Esophagus squamous epithelium (tissue), 5 donors: ENCODE data around the gene GMCL2. TPM values are rescaled to one million over a fixed set of nuclear protein-coding genes. Genes with fewer than 3 reads are reported as not detected.

Experiments used
- DNase-seq: peaks from one replicate; lab custom pipeline; 2025; lab: John Stamatoyannopoulos, UW
- H3K27ac ChIP-seq, 4 donors: fragments of 200-600 bp; sonication (generic); one replicate each; pipeline ENCODE4 v1.5.1; 2016 to 2019; ENCODE audit warnings: mild to moderate bottlenecking in 1 of 4
- H3K27me3 ChIP-seq, 4 donors: fragments of 200-600 bp; sonication (generic); 1 replicate in 3 of 4; 2 replicates in 1 of 4; pipeline versions ENCODE4 v1.5.1 to v1.6.0; 2017 to 2021; ENCODE audit warnings: antibody characterized with exemption in 1 of 4
- H3K36me3 ChIP-seq, 3 donors: fragments of 200-600 bp; sonication (generic); one replicate each; pipeline ENCODE4 v1.5.1; 2016 to 2019
- H3K4me1 ChIP-seq, 3 donors: fragments of 200-600 bp; sonication (generic); one replicate each; pipeline ENCODE4 v1.5.1; 2017 to 2019
- H3K4me3 ChIP-seq, 4 donors: fragments of 200-600 bp; sonication (generic); 1 replicate in 3 of 4; 2 replicates in 1 of 4; pipeline ENCODE4 v1.5.1; 2016 to 2019; ENCODE audit warnings: mild to moderate bottlenecking in 2 of 4, moderate library complexity in 1 of 4
- H3K9me3 ChIP-seq, 3 donors: fragments of 200-600 bp; sonication (generic); one replicate each; pipeline ENCODE4 v1.5.1; 2016 to 2019
- CTCF ChIP-seq, 6 experiments: fragments of 450-650 bp in 4 of 6; fragments of 200-600 bp in 2 of 6; sonication (generic) in 2 of 6; IDR thresholded peaks; one replicate each; pipeline ENCODE4 v1.5.1; 2016 to 2019; ENCODE audit warnings: antibody characterized with exemption in 6 of 6, mild to moderate bottlenecking in 4 of 6, moderate library complexity in 4 of 6
- POLR2A ChIP-seq, 4 donors: fragments of 450-650 bp; IDR thresholded peaks; one replicate each; pipeline ENCODE4 v1.6.1; 2017; ENCODE audit warnings: antibody characterized with exemption in 4 of 4, mild to moderate bottlenecking in 4 of 4, moderate library complexity in 3 of 4
- WGBS, 2 donors: methylation state at CpG; one replicate each; pipeline ENCODE4 v1.1.5; 2018; 5-methylcytosine and 5-hydroxymethylcytosine counted together
- intact Hi-C: fragments of 100-400 bp; cut with DNase I; formaldehyde crosslinking; loops from one replicate; pipeline ENCODE4 v1.15.0; 2022
- total RNA-seq, 4 donors: library from RNA; depleted of rRNA; stranded (reverse); fragments of >200 nt; gene quantifications; one replicate each; pipeline ENCODE4 v1.1.0, GENCODE V29; 2016
- donor health status: DM: yes; HTN: yes; CAD: no.

Gene GMCL2
- total RNA-seq, 4 donors from 2014 or later: not detected

GRCh38 chr5:178147406-178147805, 39.8 kb downstream of the GMCL2 start:
- Histone ChIP-seq H3K27ac (peak overlapping the region in 3 of 4 donors; percentile 73 to 90 (median 87)), H3K4me1 (peaks cover 17 to 94% (median 20%) of the 10 kb centered on the region in 3 donors), H3K9me3 (no peaks in the 10 kb centered on the region), H3K36me3 (peaks cover 53 to 100% (median 70%) of the 10 kb centered on the region in 3 donors), H3K4me3 (no peak overlapping the region), H3K27me3 (no peaks in the 10 kb centered on the region)
- 81 to 90% methylated on average over 12 to 15 of the region's 15 CpGs for WGBS, 2 donors
- intact Hi-C loops: no loop called here
- no peak for DNase-seq
- TF ChIP-seq POLR2A (IDR thresholded peaks at IDR 0.05) (no peak), CTCF (IDR thresholded peaks at IDR 0.05) (no peak)

- no peak overlapping the region for H3K4me3 ChIP-seq
- DNase-seq: no peak
- H3K36me3 ChIP-seq: peaks cover 55 to 100% (median 73%) of the 10 kb centered on the region in 3 donors
- no peaks in the 10 kb centered on the region for H3K27me3 ChIP-seq
- 30 to 40% methylated on average over 6 to 10 of the region's 14 CpGs for WGBS, 2 donors
- intact Hi-C loops: no loop called here
- no peak for TF ChIP-seq POLR2A (IDR thresholded peaks at IDR 0.05)
- TF ChIP-seq CTCF (IDR thresholded peaks at IDR 0.05): peak; percentile 66 to 85 (median 78)
- no peaks in the 10 kb centered on the region for H3K9me3 ChIP-seq
- H3K4me1 ChIP-seq: peaks cover 12 to 93% (median 16%) of the 10 kb centered on the region in 3 donors
- H3K27ac ChIP-seq: peak overlapping the region; percentile 73 to 90 (median 82)
Observed at GRCh38 chr5:178145965-178146820, 41.0 kb downstream of the GMCL2 start.

- peaks cover 12 to 70% (median 16%) of the 10 kb centered on the region in 3 donors for H3K4me1 ChIP-seq
- H3K36me3 ChIP-seq: peaks cover 44 to 99% (median 50%) of the 10 kb centered on the region in 3 donors
- no peaks in the 10 kb centered on the region for H3K9me3 ChIP-seq
- H3K4me3 ChIP-seq: no peak overlapping the region
- DNase-seq: no peak
- H3K27me3 ChIP-seq: no peaks in the 10 kb centered on the region
- WGBS, 2 donors: 51 to 69% methylated on average over 3 to 9 of the region's 10 CpGs
- intact Hi-C loops: no loop called here
- TF ChIP-seq CTCF (IDR thresholded peaks at IDR 0.05): no peak
- no peak for TF ChIP-seq POLR2A (IDR thresholded peaks at IDR 0.05)
- H3K27ac ChIP-seq: peak overlapping the region; percentile 34 to 90 (median 80)
Observed at GRCh38 chr5:178143901-178144300, 43.3 kb downstream of the GMCL2 start.

- H3K27ac ChIP-seq: peak overlapping the region in 2 of 4 donors; percentile 87 to 90
Observed at GRCh38 chr5:178143246-178143645, 43.9 kb downstream of the GMCL2 start.

More at GRCh38 chr5:178143246-178143645, 43.9 kb downstream of the GMCL2 start:
- 70% methylated on average over 3 to 5 of the region's 6 CpGs for WGBS, 2 donors
- H3K9me3 ChIP-seq: no peaks in the 10 kb centered on the region
- no peak overlapping the region for H3K4me3 ChIP-seq
- TF ChIP-seq CTCF (IDR thresholded peaks at IDR 0.05) (no peak), POLR2A (IDR thresholded peaks at IDR 0.05) (no peak)
- peaks cover 38 to 99% (median 43%) of the 10 kb centered on the region in 3 donors for H3K36me3 ChIP-seq
- DNase-seq: no peak
- H3K27me3 ChIP-seq: no peaks in the 10 kb centered on the region
- intact Hi-C loops: no loop called here
- H3K4me1 ChIP-seq: peaks cover 12 to 64% (median 16%) of the 10 kb centered on the region in 3 donors
